HepG2 (cell line): ENCODE data around the gene SOX5. TPM values are rescaled to one million over a fixed set of nuclear protein-coding genes. Genes with fewer than 3 reads are reported as not detected.

Experiments used
- ATAC-seq: fragments of 200-7000 bp; cut with Tn5 transposase; 3 replicates; pipeline ENCODE4 v1.9.1; 2020; ENCODE audit warnings: mild to moderate bottlenecking, moderate library complexity
- BruUV-seq: library from RNA; stranded (reverse); fragments of 400-500 nt; replicated peaks from 2 replicates; lab custom pipeline; 2021; lab: Mats Ljungman, UMichigan
- CTCF ChIA-PET: fragments of 300-600 bp; formaldehyde crosslinking; extraction: SDS; loops from one replicate; lab custom pipeline; 2021; ENCODE audit warnings: low total read pairs, inconsistent platforms, low intra/inter-chr PET ratio; lab: Yijun Ruan, JAX
- POLR2A ChIA-PET: fragments of 350-600 bp; sonication (Branson Sonifier 250); formaldehyde crosslinking; loops from one replicate; lab custom pipeline; 2020; ENCODE audit warnings: antibody characterized with exemption, inconsistent platforms; lab: Yijun Ruan, JAX
- DNase-seq: peaks from one replicate; pipeline ENCODE4 v3.0.0-alpha.2; 2015; ENCODE audit warnings: low spot score
- FAIRE-seq: peaks from 3 replicates; lab custom pipeline; 2011; peaks lifted over from hg19 to GRCh38; lab: Jason Lieb, UNC
- H2AFZ ChIP-seq: one replicate; pipeline ENCODE4 v1.6.1; 2011; ENCODE audit warnings: low read length, inconsistent platforms
- H3K27ac ChIP-seq: fragments of 300-600 bp; 3 replicates; pipeline ENCODE4 v1.8.0; 2011; ENCODE audit warnings: mixed run types, mild to moderate bottlenecking, mixed read lengths, low read length, inconsistent platforms; ENCODE audit not compliant: insufficient read depth; ENCODE audit errors: extremely low read length
- H3K27me3 ChIP-seq, 2 experiments: fragments of 200-600 bp in 1 of 2; 2 replicates in 1 of 2; 3 replicates in 1 of 2; pipeline versions ENCODE4 v1.6.0 to v1.8.0; 2011; ENCODE audit warnings: low read length in 2 of 2, mild to moderate bottlenecking in 2 of 2, moderate library complexity in 2 of 2, inconsistent platforms in 1 of 2; ENCODE audit not compliant: insufficient read depth in 2 of 2, control insufficient read depth in 1 of 2
- H3K36me3 ChIP-seq, 2 experiments: fragments of 200-600 bp in 1 of 2; replicated peaks in 1 of 2; 2 replicates in 1 of 2; 3 replicates in 1 of 2; pipeline versions ENCODE4 v1.5.1 to v1.8.0; 2011; ENCODE audit warnings: low read length in 2 of 2, inconsistent platforms in 1 of 2; ENCODE audit not compliant: insufficient read depth in 2 of 2, control insufficient read depth in 1 of 2
- H3K4me1 ChIP-seq: 2 replicates; pipeline ENCODE4 v1.5.1; 2012; ENCODE audit warnings: low read length, inconsistent platforms; ENCODE audit not compliant: insufficient read depth
- H3K4me2 ChIP-seq: 2 replicates; pipeline ENCODE4 v1.6.0; 2011; ENCODE audit warnings: low read depth, low read length, inconsistent platforms
- H3K4me3 ChIP-seq, 3 experiments: fragments of 200-600 bp in 1 of 3; sonication (generic), shearing (Covaris generic) in 1 of 3; replicated peaks in 1 of 3; 2 replicates each; pipeline ENCODE4 v1.5.1; 2011 to 2016; ENCODE audit warnings: low read length in 3 of 3, inconsistent platforms in 2 of 3, low read depth in 2 of 3, mild to moderate bottlenecking in 2 of 3, control low read depth in 1 of 3, mixed read lengths in 1 of 3; ENCODE audit not compliant: insufficient read depth in 1 of 3
- H3K79me2 ChIP-seq: one replicate; pipeline ENCODE4 v1.6.1; 2011; ENCODE audit warnings: low read length, inconsistent platforms; ENCODE audit not compliant: insufficient read depth
- H3K9ac ChIP-seq: 2 replicates; pipeline ENCODE4 v1.6.0; 2011; ENCODE audit warnings: mild to moderate bottlenecking, low read depth, low read length, inconsistent platforms; ENCODE audit not compliant: insufficient read depth
- H3K9me3 ChIP-seq: 2 replicates; pipeline ENCODE4 v1.5.1; 2012; ENCODE audit warnings: mild to moderate bottlenecking, low read length
- H4K20me1 ChIP-seq: 2 replicates; pipeline ENCODE4 v1.6.0; 2011; ENCODE audit warnings: inconsistent platforms, mild to moderate bottlenecking, low read length, moderate library complexity; ENCODE audit not compliant: insufficient read depth
- JUND ChIP-seq: sonication (generic); formaldehyde crosslinking; IDR thresholded peaks from 2 replicates; pipeline ENCODE4 v1.8.0; 2022; ENCODE audit warnings: mild to moderate bottlenecking, missing genetic modification reagents
- NCOA1 ChIP-seq: sonication (generic); formaldehyde crosslinking; IDR thresholded peaks from 2 replicates; pipeline ENCODE4 v1.9.0; 2021; ENCODE audit warnings: missing genetic modification reagents
- SOX5 ChIP-seq: IDR thresholded peaks from 2 replicates; pipeline ENCODE4 v1.6.1; 2016; ENCODE audit warnings: borderline replicate concordance
- ZC3H4 ChIP-seq: sonication (generic); formaldehyde crosslinking; IDR thresholded peaks from 2 replicates; pipeline ENCODE4 v1.4.0; 2020; ENCODE audit warnings: missing genetic modification reagents, borderline replicate concordance
- ZMAT3 ChIP-seq: sonication (generic); formaldehyde crosslinking; conservative IDR thresholded peaks from 2 replicates; pipeline ENCODE4 v1.7.0; 2021; ENCODE audit warnings: missing genetic modification reagents
- ZNF354B ChIP-seq: sonication (generic); formaldehyde crosslinking; IDR thresholded peaks from 2 replicates; pipeline ENCODE4 v1.8.0; 2022; ENCODE audit warnings: mild to moderate bottlenecking, missing genetic modification reagents
- ZNF777 ChIP-seq: sonication (generic); formaldehyde crosslinking; IDR thresholded peaks from 2 replicates; pipeline ENCODE4 v1.4.0; 2020; ENCODE audit warnings: missing genetic modification reagents
- WGBS: methylation state at CpG from one replicate; pipeline ENCODE4 v1.1.6; 2017; ENCODE audit warnings: low lambda C conversion rate; 5-methylcytosine and 5-hydroxymethylcytosine counted together
- in situ Hi-C: cut with HindIII; loops from 2 replicates; pipeline ENCODE4 v1.10.0; 2017; ENCODE audit warnings: low pct_unique_long_range_greater_than_20kb; ENCODE audit not compliant: extremely low pct_ligation_motif_present
- intact Hi-C: fragments of 100-400 bp; cut with micrococcal nuclease; formaldehyde crosslinking; loops from one replicate; pipeline ENCODE4 v1.10.0; 2022; ENCODE audit not compliant: unreplicated experiment
- polyA plus RNA-seq, 8 experiments: library from polyadenylated mRNA; depleted of rRNA in 3 of 8; stranded (reverse) in 7 of 8; unstranded in 1 of 8; fragments of >200 nt; fragmentation: Illumina TruSeq in 4 of 8; extraction: Trizol in 4 of 8; gene quantifications; 2 replicates each; pipeline versions ENCODE4 v1.2.1 to v1.2.3, GENCODE V29; 2011 to 2016; ENCODE audit warnings: low read depth in 4 of 8, missing spikeins in 1 of 8, mixed read lengths in 1 of 8; ENCODE audit not compliant: insufficient read depth in 1 of 8
- total RNA-seq, 5 experiments: library from RNA; depleted of rRNA; stranded (reverse); fragments of >200 nt; fragmentation: Illumina TruSeq; extraction: Trizol; gene quantifications; 2 replicates each; pipeline ENCODE4 v1.2.3, GENCODE V29; 2016; ENCODE audit warnings: low read depth in 1 of 5
- TF ChIP-seq, protein P1 (sequence below): sonication (generic); formaldehyde crosslinking; IDR thresholded peaks from 2 replicates; pipeline ENCODE4 v1.4.0; 2020; ENCODE audit warnings: missing genetic modification reagents
- TF ChIP-seq, protein P2 (sequence below): sonication (generic); formaldehyde crosslinking; IDR thresholded peaks from 2 replicates; pipeline ENCODE4 v1.5.0; 2020; ENCODE audit warnings: missing genetic modification reagents, mild to moderate bottlenecking, borderline replicate concordance

Gene SOX5
- total and polyA plus RNA-seq, 2 of the 13 experiments (the other 11 are each of a cell fraction or from before 2014, with no cell fraction given) = 18.5 to 76.4 TPM

DNA sequence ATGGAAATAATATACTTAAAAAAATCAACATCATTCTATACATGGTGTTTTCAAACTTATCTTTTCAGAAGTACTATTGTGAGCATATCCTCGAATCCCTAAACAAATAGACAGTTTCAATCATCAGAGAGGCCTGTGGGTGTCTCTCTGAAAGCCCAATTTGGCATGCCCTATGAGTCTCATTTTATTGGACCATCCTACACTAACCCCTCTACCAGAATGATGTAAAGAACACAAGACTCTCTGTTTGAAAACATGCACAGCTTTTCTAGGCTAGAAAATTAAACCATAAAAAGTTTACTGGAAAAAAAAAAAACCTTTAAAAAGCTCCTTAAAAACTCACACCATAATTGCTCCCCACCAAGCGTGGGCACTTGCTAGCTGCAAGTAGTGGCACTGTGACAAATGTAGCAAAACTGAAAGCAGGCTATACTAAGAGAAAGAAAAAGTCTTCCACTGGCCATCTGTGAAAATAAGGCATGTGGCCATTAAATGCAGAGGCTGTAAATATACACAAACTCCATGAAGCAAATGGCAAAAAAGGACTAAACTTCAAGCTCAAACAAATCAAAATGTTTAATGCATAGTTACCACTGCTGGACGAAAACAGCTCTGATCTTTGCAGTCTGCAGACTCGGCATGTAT is 394.2 kb downstream of the SOX5 start (continued):
- no peak for TF ChIP-seq NCOA1 (CRISPR knock-in tag)

DNA sequence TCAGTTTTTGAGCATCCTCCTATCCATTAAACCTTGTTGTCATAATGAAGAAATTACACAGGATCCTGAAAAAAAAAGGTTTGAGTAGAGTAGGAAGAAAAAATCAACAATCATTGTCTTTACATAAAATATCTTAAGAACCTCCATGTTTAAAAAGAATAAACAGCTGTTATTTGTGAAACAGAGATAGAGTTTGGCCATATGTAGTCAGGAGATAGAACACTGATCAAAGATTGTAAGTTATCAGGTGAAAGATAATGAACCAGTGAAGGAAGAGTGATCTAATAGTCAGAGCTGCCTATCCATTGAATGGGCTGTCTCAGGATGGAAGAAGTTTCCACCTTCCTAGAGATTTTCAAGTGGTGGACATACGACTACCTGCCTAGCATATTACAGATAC is 397.1 kb downstream of the SOX5 start:
- Histone ChIP-seq H3K4me1 (peaks cover 8% of the 10 kb centered on the region), H3K4me2 (no peak overlapping the region), H3K36me3 (peaks cover 4 to 11% of the 10 kb centered on the region in 2 experiments; a peak in 2 of 5 replicates), H3K27ac (no peak overlapping the region), H4K20me1 (no peaks in the 10 kb centered on the region), H3K9ac (no peak overlapping the region), H3K27me3 (no peaks in the 10 kb centered on the region), H2AFZ (no peak overlapping the region), H3K79me2 (no peaks in the 10 kb centered on the region), H3K4me3 (no peak overlapping the region), H3K9me3 (no peaks in the 10 kb centered on the region)
- in situ Hi-C loops = no loop called here
- TF ChIP-seq SOX5 (CRISPR knock-in tag) (no peak), ZMAT3 (CRISPR knock-in tag) (no peak), ZC3H4 (CRISPR knock-in tag) (no peak), JUND (CRISPR knock-in tag) (no peak), ZNF777 (no peak), ZNF354B (CRISPR knock-in tag) (no peak)
- TF ChIP-seq, protein P1, sequence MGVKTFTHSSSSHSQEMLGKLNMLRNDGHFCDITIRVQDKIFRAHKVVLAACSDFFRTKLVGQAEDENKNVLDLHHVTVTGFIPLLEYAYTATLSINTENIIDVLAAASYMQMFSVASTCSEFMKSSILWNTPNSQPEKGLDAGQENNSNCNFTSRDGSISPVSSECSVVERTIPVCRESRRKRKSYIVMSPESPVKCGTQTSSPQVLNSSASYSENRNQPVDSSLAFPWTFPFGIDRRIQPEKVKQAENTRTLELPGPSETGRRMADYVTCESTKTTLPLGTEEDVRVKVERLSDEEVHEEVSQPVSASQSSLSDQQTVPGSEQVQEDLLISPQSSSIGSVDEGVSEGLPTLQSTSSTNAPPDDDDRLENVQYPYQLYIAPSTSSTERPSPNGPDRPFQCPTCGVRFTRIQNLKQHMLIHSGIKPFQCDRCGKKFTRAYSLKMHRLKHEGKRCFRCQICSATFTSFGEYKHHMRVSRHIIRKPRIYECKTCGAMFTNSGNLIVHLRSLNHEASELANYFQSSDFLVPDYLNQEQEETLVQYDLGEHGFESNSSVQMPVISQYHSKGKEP (CRISPR knock-in tag) = no peak
- TF ChIP-seq, protein P2, sequence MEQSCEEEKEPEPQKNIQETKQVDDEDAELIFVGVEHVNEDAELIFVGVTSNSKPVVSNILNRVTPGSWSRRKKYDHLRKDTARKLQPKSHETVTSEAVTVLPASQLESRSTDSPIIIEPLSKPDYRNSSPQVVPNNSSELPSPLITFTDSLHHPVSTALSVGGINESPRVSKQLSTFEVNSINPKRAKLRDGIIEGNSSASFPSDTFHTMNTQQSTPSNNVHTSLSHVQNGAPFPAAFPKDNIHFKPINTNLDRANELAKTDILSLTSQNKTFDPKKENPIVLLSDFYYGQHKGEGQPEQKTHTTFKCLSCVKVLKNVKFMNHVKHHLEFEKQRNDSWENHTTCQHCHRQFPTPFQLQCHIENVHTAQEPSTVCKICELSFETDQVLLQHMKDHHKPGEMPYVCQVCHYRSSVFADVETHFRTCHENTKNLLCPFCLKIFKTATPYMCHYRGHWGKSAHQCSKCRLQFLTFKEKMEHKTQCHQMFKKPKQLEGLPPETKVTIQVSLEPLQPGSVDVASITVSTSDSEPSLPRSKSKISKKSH = no peak
- POLR2A ChIA-PET = no interaction called here
- CTCF ChIA-PET = no interaction called here
- FAIRE-seq (peak; percentile 23), ATAC-seq (no peak), DNase-seq (no peak)
- intact Hi-C loops = no loop called here
- WGBS = 95% methylated on average over 1 of the region's 1 CpG
- BruUV-seq = no TSS peak
